ACC112 (cell line): Measurements from ENCODE around the gene TBKBP1.
"Not testable (repeated sequence)": the region's sequence is repeated elsewhere in the genome, so short reads cannot be mapped to it uniquely, and the experiment has no call there.

Source experiments
- H2AFZ ChIP-seq: fragments of 200-600 bp; sonication (generic); one replicate; pipeline ENCODE4 v1.6.0; 2017; ENCODE audit warnings: antibody characterized with exemption, low read length; ENCODE audit not compliant: unreplicated experiment
- H3K27ac ChIP-seq: fragments of 200-600 bp; sonication (generic); 2 replicates; pipeline ENCODE4 v1.5.1; 2014; ENCODE audit warnings: low read depth, mild to moderate bottlenecking, antibody characterized with exemption, low read length, moderate library complexity
- H3K27me3 ChIP-seq: fragments of 200-600 bp; sonication (generic); 2 replicates; pipeline ENCODE4 v1.6.1; 2014; ENCODE audit warnings: mild to moderate bottlenecking, antibody characterized with exemption, low read length, moderate library complexity, mixed read lengths; ENCODE audit not compliant: insufficient read depth
- H3K36me3 ChIP-seq: fragments of 200-600 bp; sonication (generic); 2 replicates; pipeline ENCODE4 v1.6.1; 2016; ENCODE audit warnings: mild to moderate bottlenecking, antibody characterized with exemption, low read length, moderate library complexity, mixed read lengths; ENCODE audit not compliant: insufficient read depth
- H3K4me1 ChIP-seq: fragments of 200-600 bp; sonication (generic); one replicate; pipeline ENCODE4 v1.6.1; 2016; ENCODE audit warnings: low read length, mixed read lengths; ENCODE audit not compliant: insufficient read depth, unreplicated experiment, control insufficient read depth
- H3K4me3 ChIP-seq: fragments of 200-600 bp; sonication (generic); 2 replicates; pipeline ENCODE4 v1.5.1; 2014; ENCODE audit warnings: mild to moderate bottlenecking, low read depth, low read length
- H3K79me2 ChIP-seq: fragments of 200-600 bp; sonication (generic); one replicate; pipeline ENCODE4 v1.6.0; 2016; ENCODE audit warnings: low read length; ENCODE audit not compliant: control insufficient read depth, unreplicated experiment, insufficient read depth

TBKBP1 gene

GRCh38 chr17:47735536-47736011 is 41.6 kb downstream of the TBKBP1 start:
- H3K79me2 ChIP-seq: no peaks in the 10 kb centered on the region
- H3K27ac ChIP-seq: no peak overlapping the region
- peaks cover 66% of the 10 kb centered on the region for H3K27me3 ChIP-seq
- H3K4me1 ChIP-seq: no peaks in the 10 kb centered on the region
- no peak overlapping the region for H3K4me3 ChIP-seq
- H2AFZ ChIP-seq: no peak overlapping the region
- H3K36me3 ChIP-seq: no peaks in the 10 kb centered on the region

GRCh38 chr17:47736501-47737495 is 42.8 kb downstream of the TBKBP1 start:
- H3K79me2 ChIP-seq: no peaks in the 10 kb centered on the region
- H3K4me3 ChIP-seq: no peak overlapping the region
- H2AFZ ChIP-seq: no peak overlapping the region
- H3K36me3 ChIP-seq: no peaks in the 10 kb centered on the region
- H3K4me1 ChIP-seq: no peaks in the 10 kb centered on the region
- peaks cover 66% of the 10 kb centered on the region for H3K27me3 ChIP-seq
- no peak overlapping the region for H3K27ac ChIP-seq

- Histone ChIP-seq H3K27me3 (peaks cover 59% of the 10 kb centered on the region), H2AFZ (no peak overlapping the region), H3K27ac (no peak overlapping the region), H3K4me3 (no peak overlapping the region), H3K36me3 (no peaks in the 10 kb centered on the region), H3K4me1 (no peaks in the 10 kb centered on the region), H3K79me2 (no peaks in the 10 kb centered on the region)
Observed at GRCh38 chr17:47738178-47738577, 44.2 kb downstream of the TBKBP1 start.

- no peak overlapping the region for H2AFZ ChIP-seq
- H3K4me3 ChIP-seq: no peak overlapping the region
- H3K27me3 ChIP-seq: peaks cover 57% of the 10 kb centered on the region
- H3K4me1 ChIP-seq: no peaks in the 10 kb centered on the region
- no peaks in the 10 kb centered on the region for H3K36me3 ChIP-seq
- no peak overlapping the region for H3K27ac ChIP-seq
- H3K79me2 ChIP-seq: no peaks in the 10 kb centered on the region
Observed at GRCh38 chr17:47739150-47739549, 45.2 kb downstream of the TBKBP1 start.

- not testable (repeated sequence) for H3K4me3 ChIP-seq, H3K36me3 ChIP-seq, H3K79me2 ChIP-seq, H3K27ac ChIP-seq, H2AFZ ChIP-seq, H3K4me1 ChIP-seq
- peaks cover 58% of the 10 kb centered on the region for H3K27me3 ChIP-seq
Observed at GRCh38 chr17:47739945-47740344, 46.0 kb downstream of the TBKBP1 start.

- H3K27ac ChIP-seq: no peak overlapping the region
- peaks cover 57% of the 10 kb centered on the region for H3K27me3 ChIP-seq
- no peaks in the 10 kb centered on the region for H3K36me3 ChIP-seq
- H2AFZ ChIP-seq: no peak overlapping the region
- H3K4me1 ChIP-seq: no peaks in the 10 kb centered on the region
- H3K4me3 ChIP-seq: no peak overlapping the region
- H3K79me2 ChIP-seq: no peaks in the 10 kb centered on the region
Observed at GRCh38 chr17:47741109-47741792, 47.3 kb downstream of the TBKBP1 start.

- Histone ChIP-seq H3K36me3 (no peaks in the 10 kb centered on the region), H3K4me3 (no peak overlapping the region), H3K79me2 (no peaks in the 10 kb centered on the region), H3K4me1 (no peaks in the 10 kb centered on the region), H2AFZ (no peak overlapping the region), H3K27me3 (peaks cover 56% of the 10 kb centered on the region), H3K27ac (no peak overlapping the region)
Observed at GRCh38 chr17:47741793-47742145, 47.8 kb downstream of the TBKBP1 start.

GRCh38 chr17:47742319-47743181 is 48.6 kb downstream of the TBKBP1 start:
- peaks cover 57% of the 10 kb centered on the region for H3K27me3 ChIP-seq
- H3K4me1 ChIP-seq: no peaks in the 10 kb centered on the region
- no peak overlapping the region for H2AFZ ChIP-seq

GRCh38 chr17:47744168-47745036 is 50.4 kb downstream of the TBKBP1 start:
- no peak overlapping the region for H3K4me3 ChIP-seq
- H3K4me1 ChIP-seq: no peaks in the 10 kb centered on the region
- H3K36me3 ChIP-seq: no peaks in the 10 kb centered on the region
- no peak overlapping the region for H2AFZ ChIP-seq
- H3K27me3 ChIP-seq: peaks cover 72% of the 10 kb centered on the region
- H3K27ac ChIP-seq: no peak overlapping the region
- no peaks in the 10 kb centered on the region for H3K79me2 ChIP-seq

More at GRCh38 chr17:47742319-47743181, 48.6 kb downstream of the TBKBP1 start:
- no peak overlapping the region for H3K4me3 ChIP-seq
- H3K27ac ChIP-seq: no peak overlapping the region
- no peaks in the 10 kb centered on the region for H3K79me2 ChIP-seq
- no peaks in the 10 kb centered on the region for H3K36me3 ChIP-seq
